H9 (cell line): ENCODE results near the gene BAZ1B. TPM values are rescaled to one million over a fixed set of nuclear protein-coding genes. Genes with fewer than 3 reads are reported as not detected.
"Not testable (repeated sequence)": the region's sequence is repeated elsewhere in the genome, so short reads cannot be mapped to it uniquely, and the experiment has no call there.

Experiments used
- DNase-seq: peaks from one replicate; pipeline ENCODE4 v3.0.0-alpha.2; 2017
- H2AFZ ChIP-seq: one replicate; pipeline ENCODE4 v1.6.1; 2013; ENCODE audit warnings: mild to moderate bottlenecking, low read length, control low read depth, moderate library complexity
- H2AK5ac ChIP-seq: 2 replicates; pipeline ENCODE4 v1.6.1; 2013; ENCODE audit warnings: low read length, control low read depth, mixed read lengths; ENCODE audit not compliant: insufficient read length
- H2BK120ac ChIP-seq: one replicate; pipeline ENCODE4 v1.6.1; 2013; ENCODE audit warnings: low read depth, mild to moderate bottlenecking, low read length, control low read depth, inconsistent platforms; ENCODE audit not compliant: poor library complexity, severe bottlenecking
- H2BK12ac ChIP-seq: 2 replicates; pipeline ENCODE4 v1.6.1; 2013; ENCODE audit warnings: low read length, control low read depth, mixed read lengths, low read depth; ENCODE audit not compliant: insufficient read length
- H2BK15ac ChIP-seq: 2 replicates; pipeline ENCODE4 v1.6.1; 2013; ENCODE audit warnings: low read depth, low read length, control low read depth
- H2BK20ac ChIP-seq: one replicate; pipeline ENCODE4 v1.6.1; 2013; ENCODE audit warnings: low read depth, mild to moderate bottlenecking, low read length, control low read depth, inconsistent platforms; ENCODE audit not compliant: poor library complexity, severe bottlenecking
- H2BK5ac ChIP-seq: 2 replicates; pipeline ENCODE4 v1.6.1; 2013; ENCODE audit warnings: low read length, control low read depth, mixed read lengths; ENCODE audit not compliant: insufficient read length
- H3K14ac ChIP-seq: 2 replicates; pipeline ENCODE4 v1.6.1; 2013; ENCODE audit warnings: low read length, control low read depth; ENCODE audit not compliant: insufficient read depth
- H3K18ac ChIP-seq: 2 replicates; pipeline ENCODE4 v1.6.1; 2013; ENCODE audit warnings: low read depth, mild to moderate bottlenecking, mixed read lengths, low read length, control low read depth; ENCODE audit not compliant: insufficient read length
- H3K23ac ChIP-seq: 2 replicates; pipeline ENCODE4 v1.6.1; 2013; ENCODE audit warnings: low read length, control low read depth, mixed read lengths, low read depth; ENCODE audit not compliant: insufficient read length
- H3K23me2 ChIP-seq: 2 replicates; pipeline ENCODE4 v1.6.1; 2013; ENCODE audit warnings: low read depth, mild to moderate bottlenecking, mixed read lengths, low read length, control low read depth; ENCODE audit not compliant: insufficient read length, poor library complexity, severe bottlenecking
- H3K27ac ChIP-seq: 2 replicates; pipeline ENCODE4 v1.5.1; 2013; ENCODE audit warnings: low read length, control low read depth, mixed read lengths, low read depth; ENCODE audit not compliant: insufficient read length
- H3K27me3 ChIP-seq: 2 replicates; pipeline ENCODE4 v1.6.1; 2013; ENCODE audit warnings: low read length, control low read depth, inconsistent platforms; ENCODE audit not compliant: insufficient read depth
- H3K4ac ChIP-seq: 2 replicates; pipeline ENCODE4 v1.6.1; 2013; ENCODE audit warnings: low read depth, mild to moderate bottlenecking, control low read depth, inconsistent platforms, low read length, moderate library complexity
- H3K4me1 ChIP-seq: 2 replicates; pipeline ENCODE4 v1.6.1; 2013; ENCODE audit warnings: low read length, control low read depth, inconsistent platforms; ENCODE audit not compliant: insufficient read depth
- H3K4me2 ChIP-seq: 2 replicates; pipeline ENCODE4 v1.6.1; 2013; ENCODE audit warnings: low read length, control low read depth, mixed read lengths; ENCODE audit not compliant: insufficient read length, insufficient read depth
- H3K56ac ChIP-seq: 2 replicates; pipeline ENCODE4 v1.6.1; 2013; ENCODE audit warnings: low read depth, mild to moderate bottlenecking, mixed read lengths, low read length, control low read depth; ENCODE audit not compliant: insufficient read length
- H3K79me1 ChIP-seq: 2 replicates; pipeline ENCODE4 v1.6.1; 2013; ENCODE audit warnings: low read depth, mild to moderate bottlenecking, moderate library complexity, low read length, control low read depth, inconsistent platforms; ENCODE audit not compliant: insufficient read depth, poor library complexity, severe bottlenecking
- H3K79me2 ChIP-seq: 2 replicates; pipeline ENCODE4 v1.6.1; 2013; ENCODE audit warnings: low read length, control low read depth, inconsistent platforms; ENCODE audit not compliant: insufficient read depth
- H3K9ac ChIP-seq: 2 replicates; pipeline ENCODE4 v1.6.1; 2013; ENCODE audit warnings: low read length, control low read depth, mixed read lengths; ENCODE audit not compliant: insufficient read length; ENCODE audit errors: extremely low read depth
- H3K9me3 ChIP-seq: one replicate; pipeline ENCODE4 v1.6.1; 2013; ENCODE audit warnings: low read depth, low read length, inconsistent platforms; ENCODE audit not compliant: control insufficient read depth
- H3T11ph ChIP-seq: one replicate; pipeline ENCODE4 v1.6.1; 2013; ENCODE audit warnings: mild to moderate bottlenecking, low read length, control low read depth, inconsistent platforms
- H4K20me1 ChIP-seq: one replicate; pipeline ENCODE4 v1.6.1; 2013; ENCODE audit not compliant: control insufficient read depth, insufficient read length, insufficient read depth
- H4K5ac ChIP-seq: 2 replicates; pipeline ENCODE4 v1.6.1; 2013; ENCODE audit warnings: low read depth, mild to moderate bottlenecking, mixed read lengths, low read length, control low read depth; ENCODE audit not compliant: insufficient read length
- H4K8ac ChIP-seq: replicated peaks from 2 replicates; pipeline ENCODE4 v1.6.1; 2013; ENCODE audit warnings: low read length, control low read depth, mixed read lengths, low read depth; ENCODE audit not compliant: insufficient read length
- H4K91ac ChIP-seq: 2 replicates; pipeline ENCODE4 v1.6.1; 2013; ENCODE audit warnings: low read depth, mild to moderate bottlenecking, moderate library complexity, mixed read lengths, low read length, control low read depth; ENCODE audit not compliant: insufficient read length
- H3K27ac Mint-ChIP-seq, 3 experiments: 2 replicates in 2 of 3; 3 replicates in 1 of 3; pipeline ENCODE4 v1.8.0; 2020 to 2021; ENCODE audit warnings: mixed read lengths in 3 of 3, mild to moderate bottlenecking in 1 of 3, moderate library complexity in 1 of 3
- H3K27me3 Mint-ChIP-seq: 2 replicates; pipeline ENCODE4 v1.8.0; 2021; ENCODE audit warnings: low read depth, mild to moderate bottlenecking, moderate library complexity, mixed read lengths
- H3K36me3 Mint-ChIP-seq, 3 experiments: 2 replicates in 2 of 3; 3 replicates in 1 of 3; pipeline ENCODE4 v1.8.0; 2020 to 2021; ENCODE audit warnings: low read depth in 3 of 3, mixed read lengths in 3 of 3; ENCODE audit not compliant: insufficient read depth in 1 of 3
- H3K4me1 Mint-ChIP-seq, 2 experiments: 2 replicates each; pipeline ENCODE4 v1.8.0; 2020; ENCODE audit warnings: mixed read lengths in 2 of 2
- H3K4me3 Mint-ChIP-seq, 2 experiments: 2 replicates in 1 of 2; 3 replicates in 1 of 2; pipeline ENCODE4 v1.8.0; 2020 to 2021; ENCODE audit warnings: mild to moderate bottlenecking in 2 of 2, mixed read lengths in 2 of 2, moderate library complexity in 1 of 2
- H3K9me3 Mint-ChIP-seq, 2 experiments: 2 replicates in 1 of 2; 3 replicates in 1 of 2; pipeline ENCODE4 v1.8.0; 2020; ENCODE audit warnings: mild to moderate bottlenecking in 2 of 2, mixed read lengths in 2 of 2, moderate library complexity in 1 of 2
- WGBS: extraction: QIAGEN DNeasy Blood & Tissue Kit; methylation state at CpG from one replicate; pipeline ENCODE4 v1.1.7; 2013; ENCODE audit warnings: missing lambda C conversion rate, low lambda C conversion rate, mixed read lengths; ENCODE audit not compliant: insufficient read length; ENCODE audit errors: extremely low coverage; 5-methylcytosine and 5-hydroxymethylcytosine counted together
- total RNA-seq: library from RNA; stranded (reverse); gene quantifications from 2 replicates; pipeline ENCODE4 v1.2.1, GENCODE V29; 2021

Gene BAZ1B
- total RNA-seq, 1 experiment from 2014 or later, result 96.4 TPM

DNA sequence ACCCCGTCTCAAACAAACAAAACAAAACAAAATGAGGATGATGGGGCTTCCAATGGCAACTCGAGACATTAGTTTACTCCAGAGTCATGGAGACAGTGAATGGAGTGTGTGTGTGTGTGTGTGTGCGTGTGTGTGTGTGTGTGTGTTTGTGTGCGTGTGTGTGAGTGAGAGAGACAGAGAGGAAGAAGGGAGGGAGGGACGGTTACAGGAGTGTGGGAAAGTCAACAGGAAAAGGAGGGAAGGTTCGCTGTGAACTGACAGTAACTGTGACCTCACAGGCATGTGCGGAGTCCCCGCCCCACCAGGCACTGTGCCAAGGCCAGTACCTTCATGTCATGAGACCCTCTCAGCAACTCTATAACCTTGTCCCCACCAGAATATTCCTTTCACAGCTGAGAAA, 102.1 kb downstream of the BAZ1B start:
- not testable (repeated sequence) for H4K5ac ChIP-seq, H3K56ac ChIP-seq, H3K79me1 ChIP-seq, H3K9me3 Mint-ChIP-seq, H3K4me1 ChIP-seq, H3K18ac ChIP-seq, H4K20me1 ChIP-seq, H3K4me1 Mint-ChIP-seq, H2BK12ac ChIP-seq, H3K23me2 ChIP-seq, H4K91ac ChIP-seq, H2BK15ac ChIP-seq, H3K4ac ChIP-seq, H3K4me2 ChIP-seq, H3T11ph ChIP-seq, H2BK5ac ChIP-seq, H4K8ac ChIP-seq, H3K36me3 Mint-ChIP-seq, H3K14ac ChIP-seq, DNase-seq, H3K27ac ChIP-seq, H2BK120ac ChIP-seq, H3K9me3 ChIP-seq, H2AFZ ChIP-seq, H3K27me3 ChIP-seq, H3K23ac ChIP-seq, H3K9ac ChIP-seq, H2BK20ac ChIP-seq, H2AK5ac ChIP-seq, H3K27me3 Mint-ChIP-seq, H3K79me2 ChIP-seq
- Mint-ChIP-seq H3K27ac (peak overlapping the region in 2 of 3 experiments; percentile 2 to 65; a peak in 2 of 7 replicates), H3K4me3 (peak overlapping the region in 1 of 2 experiments; percentile 28; a peak in 1 of 5 replicates)
- 100% methylated on average over 2 of the region's 8 CpGs for WGBS
